Epidermal melanocyte (primary cell): ENCODE data around the gene SAMD10.

ENCODE experiments used
- DNase-seq: peaks from one replicate; pipeline ENCODE4 v3.0.0; 2011; ENCODE audit warnings: low spot score; ENCODE audit not compliant: insufficient read length

Gene SAMD10

DNA sequence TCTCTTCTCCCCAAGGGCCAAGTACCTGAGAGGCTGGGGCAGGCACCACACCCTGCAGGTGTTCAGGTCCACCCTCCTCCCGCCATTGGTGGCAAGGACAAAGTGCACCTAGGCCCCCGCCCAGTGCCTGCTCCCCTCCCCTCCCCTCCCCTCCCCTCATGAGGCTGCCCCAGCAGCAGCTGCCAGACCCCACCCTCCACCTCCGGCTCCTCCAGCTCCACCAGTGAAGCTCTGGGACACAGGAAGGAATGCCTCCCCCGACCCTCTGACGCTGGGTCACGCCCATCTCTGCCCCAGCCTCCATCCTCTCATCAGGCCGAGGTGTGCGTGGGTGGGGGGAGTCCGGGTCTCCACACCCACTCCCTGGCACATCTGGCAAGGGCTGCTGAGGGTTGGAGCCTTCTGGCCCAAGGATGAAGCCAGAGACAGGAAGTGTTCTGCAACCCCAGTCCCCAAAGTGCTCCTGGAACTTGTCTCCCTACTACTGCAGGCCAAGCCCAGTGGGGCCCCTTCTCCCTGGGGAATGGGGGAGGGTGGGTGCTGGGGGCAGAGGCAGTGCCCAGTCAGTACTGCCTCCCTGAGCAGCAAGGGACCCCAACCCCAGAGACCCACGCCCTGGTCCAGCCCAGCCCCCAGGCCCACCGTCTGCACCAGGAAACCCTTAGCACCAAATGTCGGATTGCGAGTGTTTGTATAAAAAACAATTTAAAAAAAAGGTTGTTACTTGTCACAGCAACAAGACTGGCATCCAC is 21.6 kb downstream of the SAMD10 start:
- DNase-seq: no peak

DNA sequence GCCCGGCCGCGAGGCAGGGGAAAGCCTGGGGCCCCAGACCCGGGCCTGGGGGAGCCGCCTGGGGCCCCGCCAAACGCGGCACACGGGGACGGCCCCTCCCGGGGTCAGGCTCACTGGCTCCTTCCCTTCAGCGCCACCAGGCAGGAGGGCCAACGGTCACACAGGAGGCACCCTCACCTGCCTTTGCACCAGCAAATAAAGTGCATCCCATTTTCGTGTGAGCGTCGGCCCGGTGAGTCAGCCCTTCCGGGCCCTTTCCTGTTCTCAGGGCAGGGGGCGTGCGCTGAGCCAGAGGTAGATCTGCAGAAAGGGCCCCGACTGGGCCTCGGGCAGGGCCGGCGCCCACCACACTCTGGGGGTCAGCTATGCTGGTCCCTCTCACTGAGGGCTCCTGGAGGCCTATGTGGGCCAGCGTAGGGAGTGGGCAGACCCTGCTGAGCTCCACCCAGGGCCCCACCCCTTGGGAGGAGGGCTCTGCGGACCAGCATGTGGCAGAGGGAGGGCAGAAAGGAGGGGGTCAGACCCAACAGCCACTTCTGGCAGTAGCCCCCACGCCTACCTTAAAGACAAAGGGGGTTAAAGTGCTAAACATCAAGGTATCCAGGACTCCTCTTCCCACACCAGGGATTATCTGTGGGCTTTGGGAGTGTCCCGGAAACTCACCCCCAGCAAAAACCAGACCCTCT is 22.3 kb downstream of the SAMD10 start:
- peak; percentile 98 for DNase-seq

DNA sequence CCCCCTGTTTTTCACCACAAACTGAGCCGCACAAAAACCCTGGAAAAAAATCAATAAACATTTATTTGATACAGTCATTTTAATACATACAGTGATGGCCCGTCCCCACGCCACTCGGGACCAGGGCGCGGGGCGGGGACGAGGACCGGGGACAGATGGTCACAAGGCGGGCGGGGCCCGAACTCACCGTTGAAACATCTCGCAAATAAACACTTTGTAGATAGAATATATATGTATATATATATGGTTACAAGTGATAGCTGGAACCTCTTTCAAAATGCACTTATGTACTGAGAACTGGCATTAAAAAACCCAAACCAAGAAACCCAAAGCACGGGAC is 22.8 kb downstream of the SAMD10 start:
- no peak for DNase-seq

DNA sequence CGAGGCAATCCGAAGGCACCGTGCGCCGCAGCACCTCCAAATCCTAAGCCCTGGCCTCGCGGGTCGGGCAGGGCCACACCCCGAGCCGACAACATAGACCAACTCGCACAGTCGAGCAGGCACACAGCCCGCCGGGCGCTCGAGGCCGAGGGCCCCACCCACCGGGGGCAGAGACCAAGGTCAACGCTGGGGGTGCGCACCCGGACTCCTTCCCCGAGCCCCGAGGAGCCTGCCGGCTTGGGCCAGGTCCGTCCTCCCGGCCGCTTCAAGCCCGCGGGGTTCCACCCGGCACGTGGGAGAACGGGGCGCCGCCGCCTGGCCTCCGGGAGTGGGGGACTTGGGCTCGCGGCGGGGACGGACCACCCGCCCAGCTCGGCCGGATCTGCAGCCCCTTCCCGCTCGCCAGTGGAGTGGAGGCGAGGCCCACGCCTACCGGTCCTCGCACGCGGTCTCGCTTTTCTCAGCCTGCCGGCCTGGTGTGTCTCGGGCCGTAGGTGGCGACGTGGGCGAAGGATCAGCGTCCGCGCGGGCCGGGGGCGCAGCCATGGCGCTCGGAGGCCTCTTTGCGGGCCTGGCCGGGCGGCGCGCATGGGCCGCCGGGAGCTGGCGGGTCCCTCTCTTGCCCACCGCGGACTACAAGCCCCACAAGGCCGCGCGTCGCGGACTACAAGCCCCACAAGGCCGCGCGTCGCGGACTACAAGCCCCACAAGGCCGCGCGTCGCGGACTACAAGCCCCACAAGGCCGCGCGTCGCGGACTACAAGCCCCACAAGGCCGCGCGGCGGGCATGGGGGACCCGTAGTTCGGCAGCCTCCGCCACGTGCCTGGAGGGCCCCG is 23.4 kb downstream of the SAMD10 start, which contains the start of gene UCKL1:
TSS of gene UCKL1 (minus strand) at position 590 of the 837 bp plus-strand sequence. CDS start at position 546, 44 bp downstream.
- peak; percentile 97 for DNase-seq

DNA sequence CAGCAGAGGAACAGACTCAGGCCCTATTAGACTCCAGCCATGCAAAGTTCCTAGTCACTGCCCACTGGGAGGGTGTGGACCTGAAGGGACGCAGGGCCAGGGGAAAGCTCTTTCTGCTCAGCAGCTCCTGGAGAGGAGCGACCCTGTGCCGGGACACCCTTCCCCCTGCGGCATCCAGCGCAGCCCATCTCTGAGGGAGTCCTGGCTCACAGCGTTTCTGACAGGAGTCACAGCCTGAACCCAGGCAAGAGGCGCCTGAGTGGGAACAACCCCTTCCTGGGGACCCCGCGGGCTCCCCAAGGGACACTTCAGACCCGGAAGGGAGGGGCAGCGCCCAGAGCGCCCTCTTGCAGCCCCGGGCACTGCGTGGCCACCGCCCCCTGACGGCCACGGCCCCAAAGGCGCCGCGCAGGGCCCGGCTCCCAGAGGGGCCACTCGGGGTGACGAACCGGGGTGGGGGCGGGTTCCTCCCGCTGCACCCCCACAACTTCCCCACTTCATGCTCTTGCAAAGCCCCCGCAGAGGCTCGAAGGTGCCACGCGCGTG is 24.1 kb downstream of the SAMD10 start:
- DNase-seq: peak; percentile 60

DNA sequence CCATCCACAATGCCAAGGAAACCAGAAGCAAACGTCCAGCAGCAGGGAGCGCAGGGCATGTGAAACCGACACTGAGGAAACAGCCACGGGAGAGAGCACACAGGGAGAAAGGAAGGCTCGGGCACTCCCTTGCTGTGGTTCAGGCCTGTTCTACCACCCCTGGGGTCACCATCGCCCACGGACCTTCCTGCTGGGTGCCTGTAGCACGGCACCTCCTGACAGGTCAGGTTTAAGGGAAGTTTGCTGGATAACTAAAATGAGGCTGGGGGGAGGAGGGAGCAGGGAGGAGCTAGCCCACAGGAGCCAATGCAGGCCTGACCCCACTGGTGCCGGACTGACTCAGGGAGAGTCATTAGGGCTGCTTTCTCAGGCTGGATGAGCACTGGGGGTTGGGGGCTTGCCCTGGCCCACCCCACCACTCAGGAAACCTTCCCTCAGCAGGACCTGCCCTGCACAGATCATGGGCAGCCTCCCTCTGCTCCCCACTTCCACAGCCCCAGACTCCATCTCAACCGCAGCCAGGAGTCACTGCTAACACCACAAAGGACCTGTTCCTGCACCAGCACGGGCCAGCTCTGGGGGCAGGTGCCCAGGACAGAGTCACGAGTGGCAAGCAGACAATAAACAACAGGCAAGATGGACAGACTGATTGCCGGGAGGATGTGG is 25.5 kb downstream of the SAMD10 start:
- no peak for DNase-seq

DNA sequence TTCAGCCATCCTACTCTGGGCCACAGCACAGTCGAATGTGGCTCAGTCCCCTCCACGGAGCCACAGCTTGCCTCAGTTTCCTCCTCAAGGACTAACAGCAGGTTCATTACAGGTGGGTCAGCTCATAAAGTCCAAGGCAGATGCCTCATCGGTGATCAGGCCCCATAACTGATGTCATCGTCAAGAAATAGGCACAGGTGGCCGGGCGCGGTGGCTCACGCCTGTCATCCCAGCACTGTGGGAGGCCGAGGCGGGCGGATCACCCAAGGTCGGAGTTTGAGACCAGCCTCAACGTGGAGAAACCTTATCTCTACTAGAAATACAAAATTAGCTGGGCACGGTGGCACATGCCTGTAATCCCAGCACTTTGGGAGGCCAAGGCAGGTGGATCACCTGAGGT is 26.7 kb downstream of the SAMD10 start:
- DNase-seq: no peak

DNA sequence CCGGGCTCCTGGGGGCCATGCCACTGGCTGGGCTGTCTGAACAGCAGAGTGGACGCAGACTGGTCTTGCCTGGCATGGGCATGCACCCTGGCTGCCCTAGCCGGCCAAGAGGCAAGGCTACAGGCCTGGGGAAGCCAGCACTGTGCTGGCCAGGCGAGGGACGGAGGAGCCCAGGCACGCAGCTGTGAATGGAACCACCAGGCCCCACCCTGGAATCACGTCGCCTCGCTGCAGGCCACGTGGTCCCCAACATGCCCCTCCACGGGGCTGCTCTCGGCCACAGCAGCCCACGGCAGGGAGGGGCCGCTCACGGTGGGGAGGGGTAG is 27.3 kb downstream of the SAMD10 start:
- no peak for DNase-seq

DNA sequence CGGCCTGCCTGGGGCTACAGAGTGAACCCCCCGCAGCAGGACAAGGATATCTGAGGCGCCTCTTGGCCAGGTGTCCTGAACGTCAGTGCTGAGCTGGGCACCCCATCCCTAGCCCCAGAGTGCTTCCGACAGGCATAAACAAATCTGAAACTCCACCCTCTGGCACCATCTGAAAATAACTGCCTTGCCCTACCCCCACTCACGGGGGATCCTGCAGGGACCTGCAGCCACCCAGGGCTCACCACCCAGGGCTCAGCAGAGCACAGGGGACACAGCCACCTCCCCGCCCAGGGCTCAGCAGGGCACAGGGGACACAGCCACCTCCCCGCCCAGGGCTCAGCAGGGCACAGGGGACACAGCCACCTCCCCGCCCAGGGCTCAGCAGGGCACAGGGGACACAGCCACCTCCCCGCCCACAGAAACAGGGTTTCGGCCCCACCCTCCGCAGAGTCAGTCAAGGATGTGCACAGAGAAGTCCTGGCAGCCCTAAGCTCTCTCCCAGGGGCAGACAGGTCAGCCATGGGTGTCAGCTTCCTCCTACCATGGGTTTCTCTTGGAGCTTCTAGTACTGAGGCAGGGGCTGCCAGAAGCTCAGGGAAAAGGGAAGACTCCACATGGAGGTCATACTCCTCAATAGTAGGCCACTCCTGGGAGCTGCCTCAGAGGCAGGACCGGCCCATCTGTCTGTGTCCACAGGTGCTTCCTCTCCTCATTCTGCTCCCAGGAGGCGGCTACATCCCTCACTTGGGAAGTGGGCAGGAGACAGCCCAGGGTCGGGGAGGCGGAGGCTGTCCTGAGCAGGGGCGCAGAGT is 27.8 kb downstream of the SAMD10 start:
- no peak for DNase-seq

DNA sequence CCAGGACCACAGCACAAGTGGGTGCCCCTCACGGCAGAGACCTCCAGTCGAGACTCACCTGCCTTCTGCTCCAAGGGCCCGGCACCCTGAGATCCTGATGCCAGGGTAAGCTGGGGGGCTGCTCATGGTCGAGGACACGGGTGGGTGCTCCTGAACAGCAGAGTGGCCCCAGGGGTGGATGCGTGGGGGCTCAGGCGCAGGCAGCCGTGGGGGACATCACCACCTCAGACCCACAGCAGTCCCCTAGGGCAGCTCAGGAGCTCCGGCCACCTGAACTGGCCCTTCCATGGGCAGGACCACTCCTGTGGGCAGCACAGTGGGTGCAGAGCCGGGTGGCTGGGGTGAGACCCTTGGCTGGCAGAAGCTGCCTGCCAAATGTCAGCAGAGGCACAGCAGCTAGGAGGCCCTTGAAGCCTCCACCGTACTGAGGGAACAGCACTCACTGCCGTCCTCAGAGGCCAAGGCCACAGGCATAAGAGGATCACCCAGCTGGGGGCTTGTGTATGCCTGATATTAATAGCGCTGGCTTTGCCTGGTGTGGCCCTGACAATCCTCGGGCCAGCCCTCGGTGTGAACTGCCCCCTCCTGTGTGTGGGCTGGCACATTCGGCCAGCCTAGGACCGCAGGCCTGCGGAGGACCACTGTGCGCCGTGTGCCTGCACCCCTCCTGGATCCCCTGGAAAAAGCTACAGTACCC is 28.6 kb downstream of the SAMD10 start:
- DNase-seq: no peak

DNA sequence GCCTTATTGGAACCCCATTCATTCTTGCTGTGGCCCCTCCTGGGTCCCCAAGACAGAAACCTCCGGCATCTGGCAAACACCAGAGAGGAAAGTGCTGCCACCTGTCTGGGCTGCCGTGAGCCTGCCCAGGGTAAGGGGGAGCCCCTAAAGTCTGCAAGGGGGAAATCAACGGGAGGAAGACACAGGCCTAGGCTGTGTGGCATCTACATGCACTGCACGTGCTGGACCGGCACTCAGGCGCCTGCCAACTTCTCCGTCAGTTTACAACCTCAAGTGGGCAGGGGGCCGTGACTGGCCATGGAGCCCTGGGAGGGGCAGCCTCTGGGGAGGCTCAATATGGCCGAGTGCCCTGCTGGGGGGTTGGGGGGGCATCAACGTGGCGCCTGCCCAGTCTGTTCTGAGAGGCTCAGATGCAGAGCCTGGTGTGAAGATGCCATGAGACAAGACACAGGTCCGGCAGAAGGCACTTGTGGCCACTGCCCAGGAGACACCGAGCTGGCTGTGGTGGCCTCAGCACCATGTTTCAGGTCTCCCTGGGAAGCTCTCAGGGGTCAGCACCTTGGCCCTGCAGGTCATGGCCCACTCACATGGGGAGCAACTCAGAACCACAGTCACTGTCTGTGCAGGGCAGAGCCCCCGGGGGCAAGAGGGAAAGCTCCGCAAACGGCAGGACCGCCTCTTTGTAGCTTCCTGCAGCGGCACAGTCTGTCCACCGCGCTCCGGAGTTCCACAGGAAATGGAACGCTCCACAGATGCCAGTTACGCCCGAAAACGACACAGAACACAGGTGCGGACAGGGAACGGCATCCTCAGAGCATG is 31.6 kb downstream of the SAMD10 start:
- no peak for DNase-seq

DNA sequence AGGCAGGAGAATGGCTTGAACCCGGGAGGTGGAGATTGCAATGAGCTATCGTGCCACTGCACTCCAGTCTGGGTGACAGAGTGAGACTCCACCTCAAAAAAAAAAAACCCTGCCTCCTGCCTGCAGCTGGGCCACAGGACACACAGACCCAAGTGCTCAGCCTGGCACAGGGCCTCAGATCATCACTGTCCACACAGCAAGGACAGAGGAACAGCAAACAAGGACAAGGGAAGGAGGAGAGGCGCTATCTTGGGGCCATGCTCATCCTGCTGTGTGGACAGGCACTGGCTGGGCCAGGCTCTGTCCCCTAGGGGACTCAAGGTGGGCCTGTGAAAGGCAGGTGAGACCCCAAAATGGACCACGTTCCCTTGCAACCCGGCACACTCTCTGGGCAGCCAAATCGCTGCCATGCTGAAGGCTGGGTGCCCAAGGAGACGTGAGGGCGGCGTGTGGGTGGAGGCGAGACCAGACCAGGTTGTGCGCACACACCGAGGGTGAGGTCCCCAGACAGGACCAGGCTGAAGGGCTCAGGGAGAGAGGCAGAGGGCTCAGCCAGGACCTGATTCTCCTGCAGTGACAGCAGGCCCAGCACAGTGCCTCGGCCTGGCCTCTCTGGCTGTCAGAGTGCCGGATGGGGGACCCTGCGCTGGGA is 32.3 kb downstream of the SAMD10 start:
- no peak for DNase-seq

DNA sequence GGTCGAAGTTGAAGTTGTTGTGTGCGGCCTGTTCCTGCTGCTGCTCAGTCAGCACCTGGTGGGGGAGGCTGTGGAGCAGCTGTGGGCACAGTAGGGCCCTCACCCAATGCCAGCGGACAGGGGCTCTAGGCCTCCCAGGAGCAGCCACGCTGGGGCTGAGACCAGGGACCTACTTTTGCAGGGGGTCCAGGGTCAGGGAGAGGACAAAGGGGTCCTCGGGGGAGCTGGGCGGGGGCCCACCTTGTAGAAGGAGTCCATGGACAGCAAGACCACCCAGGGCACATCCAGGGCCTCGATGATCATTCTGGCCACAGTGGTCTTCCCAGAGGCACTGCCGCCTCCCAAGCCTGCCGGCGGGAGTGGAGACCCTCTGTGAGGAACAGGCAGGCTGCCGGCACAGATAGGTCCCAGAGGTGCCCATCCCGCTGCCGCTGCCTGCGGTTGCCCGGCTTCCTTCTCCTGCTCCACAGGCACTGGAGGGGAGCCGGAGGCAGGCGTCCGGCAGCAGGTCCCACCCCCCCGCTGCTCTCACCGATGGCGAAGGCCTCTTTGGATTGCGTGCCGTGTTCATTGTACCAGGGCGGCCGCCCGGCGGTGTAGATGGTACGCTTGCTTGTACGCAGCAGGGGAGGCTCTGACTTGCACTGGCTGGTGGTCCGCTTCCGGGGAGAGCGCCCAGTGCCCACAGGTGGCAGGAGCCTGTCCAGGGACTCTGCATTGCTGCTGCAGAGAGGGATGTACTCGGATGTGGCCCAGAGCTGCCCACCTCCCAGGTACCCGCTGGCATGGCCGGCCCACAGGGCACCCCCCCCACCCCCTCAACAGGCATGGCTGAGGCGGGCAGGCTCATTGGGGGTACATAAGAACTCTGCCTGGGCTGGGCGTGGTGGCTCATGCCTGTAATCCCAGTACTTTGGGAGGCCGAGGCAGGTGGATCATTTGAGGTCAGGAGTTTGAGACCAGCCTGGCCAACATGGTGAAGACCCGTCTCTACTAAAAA is 33.2 kb downstream of the SAMD10 start:
- no peak for DNase-seq

DNA sequence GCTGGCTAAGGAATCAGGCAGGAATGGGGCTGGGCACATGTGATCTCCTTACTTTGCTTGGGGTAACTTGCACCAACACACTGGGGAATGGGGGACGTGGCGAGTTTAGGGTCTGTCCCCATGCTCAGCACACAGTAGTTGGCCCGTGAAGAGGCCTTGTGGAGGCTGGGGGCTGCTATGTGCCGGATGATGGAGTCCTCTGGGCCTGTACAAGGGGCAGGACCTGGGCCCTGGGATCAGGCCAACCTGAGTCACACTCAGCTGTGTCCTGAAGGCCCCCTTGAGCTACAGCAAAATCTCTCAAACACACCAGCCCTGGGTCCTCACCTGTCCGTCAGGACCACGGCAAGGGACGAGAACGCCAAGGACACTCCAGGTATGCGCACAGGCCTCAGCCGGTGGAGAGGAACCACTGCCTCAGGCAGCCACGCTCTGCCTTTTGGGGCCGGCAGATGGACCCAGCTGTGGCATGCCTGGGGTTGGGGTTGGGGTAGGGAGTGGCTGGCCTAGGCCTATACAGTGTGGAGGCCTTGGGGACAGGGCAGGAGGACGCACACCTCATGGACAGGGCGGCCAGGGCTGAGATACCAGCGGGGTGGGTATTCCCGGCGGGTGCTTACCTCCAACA is 34.3 kb downstream of the SAMD10 start:
- no peak for DNase-seq

DNA sequence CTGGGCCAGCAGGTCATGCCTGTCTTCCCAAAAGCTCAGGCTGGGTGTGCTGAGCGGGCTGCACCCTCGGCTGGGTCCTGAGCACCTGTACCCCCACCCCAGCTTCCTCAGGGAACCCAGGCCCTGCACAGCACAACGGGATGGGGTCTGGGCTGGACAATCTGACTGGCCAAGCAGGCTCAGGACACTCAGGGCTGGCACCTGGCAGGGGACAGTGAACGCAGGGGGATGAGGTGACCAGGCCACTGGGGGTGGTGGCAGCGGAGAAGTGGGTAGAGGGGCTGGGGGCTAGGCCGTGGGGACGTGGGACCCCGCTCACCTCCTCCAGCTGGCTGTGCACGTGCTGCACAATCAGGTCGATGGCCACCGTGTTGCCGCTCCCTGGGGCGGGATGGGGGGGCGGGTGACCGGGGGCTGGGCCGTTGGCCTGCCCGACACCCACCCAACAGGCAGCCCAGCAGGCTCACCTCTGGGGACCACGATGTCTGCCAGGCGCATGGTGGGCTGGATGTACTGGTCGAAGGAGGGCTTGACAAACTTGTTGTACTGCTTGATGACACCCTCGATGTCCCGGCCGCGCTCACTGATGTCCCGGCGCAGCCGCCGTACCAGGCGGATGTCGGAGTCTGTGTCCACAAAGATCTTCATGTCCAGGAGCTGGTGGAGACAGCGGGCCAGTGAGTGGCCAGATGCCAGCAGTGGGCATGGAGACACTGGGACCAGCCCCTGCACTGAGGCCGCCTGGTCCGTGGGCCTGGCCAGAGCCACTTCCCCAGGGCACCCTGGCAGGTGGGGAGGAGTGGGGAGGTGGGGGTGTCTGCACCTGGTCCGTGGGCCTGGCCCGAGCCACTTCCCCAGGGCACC is 35.1 kb downstream of the SAMD10 start:
- no peak for DNase-seq

DNA sequence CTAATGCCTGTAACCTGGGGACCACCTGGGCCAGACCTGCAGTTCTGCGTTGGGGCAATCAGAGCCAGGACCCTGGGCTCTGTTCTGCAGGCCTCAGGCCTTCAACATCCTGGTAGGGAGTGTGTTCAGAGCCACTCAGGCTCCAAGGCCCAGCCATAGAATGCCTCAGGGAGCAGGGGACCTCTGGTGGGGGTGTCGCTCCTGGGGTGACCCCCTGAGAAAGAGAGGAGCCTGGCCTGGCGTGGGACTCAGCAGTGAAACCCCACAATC is 35.7 kb downstream of the SAMD10 start:
- DNase-seq: no peak
